Esophagus mucosa (tissue), 1 donor: Measurements from ENCODE around the gene ADNP2. TPM values are rescaled to one million over a fixed set of nuclear protein-coding genes. Genes with fewer than 3 reads are reported as not detected.

Source experiments
- ATAC-seq: fragments of 200-7000 bp; cut with Tn5 transposase; one replicate; pipeline ENCODE4 v1.9.1; 2020
- total RNA-seq: library from RNA; stranded (reverse); gene quantifications from one replicate; pipeline ENCODE4 v1.2.4, GENCODE V29; 2023
- donor health status: DM: yes; HTN: yes; CAD: no.

Gene ADNP2
- total RNA-seq: 13.3 TPM

- ATAC-seq: peak; percentile 96
These were observed at the start of gene ADNP2 for GRCh38 chr18:80108739-80109675. Gene ADNP2 (plus strand): TSS chr18:80109262. CDS start chr18:80117543, 8,281 bp downstream.

GRCh38 chr18:80059945-80060344 lies 49.1 kb upstream of the ADNP2 start:
- no peak for ATAC-seq

GRCh38 chr18:80065705-80066104 lies 43.4 kb upstream of the ADNP2 start:
- no peak for ATAC-seq

GRCh38 chr18:80067321-80067720 lies 41.7 kb upstream of the ADNP2 start:
- ATAC-seq: no peak

- no peak for ATAC-seq
These were observed 41.2 kb upstream of the ADNP2 start for GRCh38 chr18:80067897-80068296.

- peak; percentile 46 for ATAC-seq
These were observed 40.3 kb upstream of the ADNP2 start for GRCh38 chr18:80068571-80069272.

GRCh38 chr18:80070825-80071224 lies 38.2 kb upstream of the ADNP2 start:
- no peak for ATAC-seq

- no peak for ATAC-seq
These were observed 34.9 kb upstream of the ADNP2 start for GRCh38 chr18:80074183-80074582.

GRCh38 chr18:80074697-80075096 lies 34.4 kb upstream of the ADNP2 start:
- no peak for ATAC-seq

- no peak for ATAC-seq
These were observed 33.1 kb upstream of the ADNP2 start for GRCh38 chr18:80075940-80076339.

- no peak for ATAC-seq
These were observed 32.7 kb upstream of the ADNP2 start for GRCh38 chr18:80076379-80076778.

GRCh38 chr18:80077873-80078272 lies 31.2 kb upstream of the ADNP2 start:
- no peak for ATAC-seq

- ATAC-seq: no peak
These were observed 22.8 kb upstream of the ADNP2 start for GRCh38 chr18:80086281-80086680.

- ATAC-seq: no peak
These were observed 21.0 kb upstream of the ADNP2 start for GRCh38 chr18:80088036-80088435.

- ATAC-seq: no peak
These were observed 20.2 kb upstream of the ADNP2 start for GRCh38 chr18:80088823-80089222.

- ATAC-seq: no peak
These were observed 13.6 kb upstream of the ADNP2 start for GRCh38 chr18:80095414-80095813.

GRCh38 chr18:80096032-80096565 lies 13.0 kb upstream of the ADNP2 start:
- ATAC-seq: no peak

GRCh38 chr18:80097201-80097600 lies 11.9 kb upstream of the ADNP2 start:
- ATAC-seq: no peak

- no peak for ATAC-seq
These were observed 5.8 kb upstream of the ADNP2 start for GRCh38 chr18:80103231-80103630.

- no peak for ATAC-seq
These were observed 4.7 kb upstream of the ADNP2 start for GRCh38 chr18:80104364-80104779.

GRCh38 chr18:80105369-80106167 lies 3.5 kb upstream of the ADNP2 start:
- no peak for ATAC-seq

- ATAC-seq: no peak
These were observed 2.5 kb upstream of the ADNP2 start for GRCh38 chr18:80106482-80107051.
